ENCODE measurements around the gene LRCOL1.

The LRCOL1 gene

DNA sequence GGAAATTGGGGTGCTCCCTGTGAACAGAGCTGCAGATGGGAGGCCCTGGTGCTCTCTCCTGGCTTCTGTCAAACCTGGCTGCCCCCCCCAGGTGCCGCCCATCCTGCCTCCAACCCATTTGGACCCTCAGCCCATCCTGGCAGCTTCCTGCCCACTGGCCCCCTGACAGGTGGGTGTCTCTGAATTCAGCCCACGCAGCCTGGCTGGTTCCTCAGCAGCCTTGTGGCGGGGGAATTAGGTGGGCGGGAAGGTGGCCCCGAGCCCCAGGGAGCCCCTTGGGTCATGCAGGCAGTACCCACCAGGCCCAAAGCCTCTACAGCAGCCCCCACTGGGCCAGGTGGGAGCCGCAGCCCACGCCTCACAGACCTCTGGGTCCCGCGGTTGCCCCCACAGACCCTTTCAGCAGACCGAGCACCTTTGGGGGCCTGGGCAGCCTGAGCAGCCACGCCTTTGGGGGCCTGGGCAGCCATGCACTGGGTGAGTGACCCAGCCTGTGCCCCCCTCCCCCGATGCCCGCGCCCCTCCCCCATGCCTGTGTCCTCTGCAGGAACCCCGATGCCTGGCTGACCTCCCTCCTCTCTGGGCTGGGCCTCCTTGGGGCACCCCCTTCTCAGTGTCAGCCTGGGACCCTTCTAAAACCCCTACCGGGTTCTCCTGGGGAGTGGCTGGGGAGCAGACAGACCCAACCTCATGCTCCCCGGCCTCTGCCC, 28.9 kb downstream of the LRCOL1 start:
- no peak for DNase-seq

DNA sequence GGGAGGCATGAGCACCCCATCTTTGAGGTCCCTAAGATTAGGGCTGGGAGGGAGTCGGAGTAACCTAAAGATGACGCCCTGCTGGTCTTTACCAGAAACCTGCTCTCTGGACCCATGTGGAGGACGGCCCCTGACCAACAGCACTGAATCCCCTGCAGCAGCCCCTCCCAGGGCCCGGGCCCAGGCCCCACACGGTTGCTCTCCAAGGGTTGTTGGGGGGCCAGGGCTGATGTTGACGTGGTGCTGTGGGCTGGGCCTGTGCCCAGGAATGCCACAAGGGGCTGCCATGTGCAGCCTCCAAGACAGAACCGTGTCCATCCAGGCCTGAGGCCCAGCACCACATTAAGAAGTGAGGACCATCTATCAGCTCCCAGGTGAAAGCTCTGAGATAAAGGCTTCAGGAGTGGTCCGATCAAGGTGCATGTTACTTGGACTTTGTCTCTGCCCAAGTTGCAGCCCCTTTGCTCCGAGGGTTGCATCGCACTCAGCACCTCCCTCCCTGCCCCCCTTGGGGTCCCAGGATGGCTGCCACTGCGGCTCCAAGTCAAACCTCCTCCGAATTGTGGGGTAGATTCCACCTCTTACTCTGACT, 29.6 kb downstream of the LRCOL1 start:
- DNase-seq: no peak

DNA sequence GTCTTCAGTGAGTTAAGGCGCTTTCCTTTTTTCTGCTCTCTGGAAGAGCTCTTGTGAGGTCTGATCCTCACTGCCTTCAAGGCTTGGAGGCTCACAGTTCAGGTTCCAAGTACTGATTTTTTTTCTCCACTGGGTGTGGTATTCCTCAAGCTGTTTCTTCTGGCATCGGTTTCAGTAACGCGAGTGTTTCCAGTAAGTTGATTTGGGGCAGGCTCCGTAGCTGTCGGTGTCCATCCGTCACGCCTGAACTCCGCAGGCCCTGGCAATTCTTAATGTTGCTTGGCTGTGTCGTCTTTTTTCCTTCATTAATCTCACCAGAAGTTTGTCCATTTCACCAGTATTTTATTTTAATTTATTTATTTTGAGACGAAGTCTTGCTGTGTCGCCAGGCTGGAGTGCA, 30.6 kb downstream of the LRCOL1 start:
- DNase-seq: no peak

DNA sequence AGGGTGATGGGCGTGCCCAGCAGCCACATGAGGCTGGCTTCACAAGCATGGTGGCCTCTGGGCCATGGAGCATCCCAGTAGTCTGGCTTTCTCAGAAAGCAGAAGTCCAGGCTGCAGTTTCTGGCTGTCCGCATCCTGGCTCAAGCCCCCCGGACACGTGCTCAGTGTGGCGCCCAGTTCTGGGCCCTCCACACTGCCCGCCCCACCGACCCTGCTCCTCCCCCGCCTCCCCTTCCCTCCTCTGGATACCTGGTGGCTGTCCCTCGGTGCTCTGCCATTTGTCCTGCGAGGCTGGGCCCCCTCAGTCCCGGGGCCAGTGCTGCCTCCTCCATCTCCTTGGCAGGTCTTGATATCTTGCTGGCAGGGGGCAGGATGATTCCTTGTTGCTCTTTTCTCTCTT, 31.6 kb downstream of the LRCOL1 start:
- no peak for DNase-seq

DNA sequence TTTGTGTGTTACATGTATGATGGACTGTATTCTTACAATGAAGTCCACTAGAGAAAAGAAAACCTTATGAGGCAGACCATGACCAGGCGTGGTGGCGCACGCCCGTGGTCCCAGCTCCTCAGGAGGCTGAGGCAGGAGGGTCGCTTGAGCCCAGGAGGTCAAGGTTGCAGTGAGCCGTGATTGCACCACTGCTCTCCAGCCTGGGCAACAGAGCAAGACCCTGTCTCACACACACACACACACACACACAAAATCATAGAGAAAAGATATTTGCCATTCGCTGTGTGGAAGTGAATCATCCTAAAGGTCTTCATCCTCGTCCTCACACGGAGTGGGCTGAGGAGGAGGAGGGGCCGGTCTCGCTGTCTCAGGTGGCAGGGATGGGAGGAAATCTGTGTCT, 32.3 kb downstream of the LRCOL1 start:
- no peak for DNase-seq

DNA sequence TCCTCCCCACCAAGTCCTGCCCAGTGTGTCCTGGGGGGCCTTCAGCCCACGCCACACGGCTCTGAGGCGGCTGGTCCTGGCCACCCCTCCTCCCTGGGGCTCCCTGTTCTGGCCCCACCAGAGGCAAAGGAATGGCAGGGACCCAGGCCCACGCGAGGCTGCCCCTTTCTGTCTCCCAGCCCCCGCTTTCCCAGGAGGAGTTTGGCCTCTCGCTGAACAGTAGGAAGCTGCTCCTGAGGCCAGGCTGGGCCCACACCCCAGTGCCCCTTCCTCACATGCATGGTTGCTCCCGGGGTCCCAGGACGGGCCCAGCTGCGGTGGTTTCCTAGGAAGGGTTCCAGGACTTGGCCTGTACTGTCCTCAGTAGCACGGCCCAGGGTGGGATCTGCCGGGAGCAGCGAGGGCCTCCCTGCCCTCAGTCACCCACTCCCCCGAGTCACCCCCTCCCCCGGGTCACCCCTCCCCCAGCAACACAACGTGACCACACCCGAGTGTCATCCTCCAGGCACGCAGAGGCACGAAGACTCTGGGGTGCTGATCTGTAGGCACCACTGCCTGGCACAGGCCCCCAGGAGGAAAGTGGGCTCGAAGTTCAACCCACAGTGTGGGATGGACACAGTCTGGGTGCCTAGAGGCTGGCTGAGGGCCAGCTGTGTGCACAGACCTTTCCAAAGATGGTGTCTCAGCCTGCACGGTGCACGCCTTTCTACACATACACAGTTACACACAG, 33.0 kb downstream of the LRCOL1 start:
- no peak for DNase-seq

DNA sequence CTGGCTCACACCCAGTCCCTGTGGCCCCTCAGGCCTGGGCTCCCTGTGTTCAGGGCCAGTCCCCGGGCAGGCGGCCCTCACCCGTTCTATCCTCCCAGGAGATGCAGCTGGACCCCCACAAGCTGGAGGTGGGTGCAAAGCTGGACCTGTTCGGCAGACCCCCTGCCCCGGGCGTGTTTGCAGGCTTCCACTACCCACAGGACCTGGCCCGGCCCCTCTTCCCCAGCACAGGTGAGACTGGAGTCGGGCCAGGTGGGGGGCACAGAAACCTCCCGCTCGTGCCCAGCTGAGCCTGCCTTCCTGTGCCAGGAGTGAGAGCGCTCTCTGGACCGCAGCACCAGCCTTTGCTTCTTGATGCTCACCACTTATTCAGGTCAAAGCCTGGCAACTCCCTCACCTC, 33.7 kb downstream of the LRCOL1 start:
- no peak for DNase-seq

DNA sequence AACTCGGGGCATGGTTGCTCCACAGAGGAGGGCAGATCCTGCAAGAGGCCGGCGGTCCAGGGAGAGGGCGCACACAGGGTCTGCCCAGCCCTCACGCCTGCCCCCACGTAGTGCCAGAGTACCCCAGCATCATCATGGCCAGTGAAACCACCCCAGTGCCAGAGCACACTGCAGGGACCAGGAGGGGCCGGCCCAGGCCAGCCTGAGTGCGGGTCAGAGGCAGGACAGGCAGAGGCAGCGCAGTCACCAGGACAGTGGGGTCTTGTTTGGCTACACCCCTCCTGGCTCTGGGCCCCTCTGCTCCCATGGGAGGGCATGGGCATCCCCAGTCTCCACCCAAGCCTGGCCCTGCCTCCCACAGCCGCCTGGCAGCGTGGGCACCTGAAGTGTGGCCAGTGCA, 34.7 kb downstream of the LRCOL1 start:
- DNase-seq: no peak

DNA sequence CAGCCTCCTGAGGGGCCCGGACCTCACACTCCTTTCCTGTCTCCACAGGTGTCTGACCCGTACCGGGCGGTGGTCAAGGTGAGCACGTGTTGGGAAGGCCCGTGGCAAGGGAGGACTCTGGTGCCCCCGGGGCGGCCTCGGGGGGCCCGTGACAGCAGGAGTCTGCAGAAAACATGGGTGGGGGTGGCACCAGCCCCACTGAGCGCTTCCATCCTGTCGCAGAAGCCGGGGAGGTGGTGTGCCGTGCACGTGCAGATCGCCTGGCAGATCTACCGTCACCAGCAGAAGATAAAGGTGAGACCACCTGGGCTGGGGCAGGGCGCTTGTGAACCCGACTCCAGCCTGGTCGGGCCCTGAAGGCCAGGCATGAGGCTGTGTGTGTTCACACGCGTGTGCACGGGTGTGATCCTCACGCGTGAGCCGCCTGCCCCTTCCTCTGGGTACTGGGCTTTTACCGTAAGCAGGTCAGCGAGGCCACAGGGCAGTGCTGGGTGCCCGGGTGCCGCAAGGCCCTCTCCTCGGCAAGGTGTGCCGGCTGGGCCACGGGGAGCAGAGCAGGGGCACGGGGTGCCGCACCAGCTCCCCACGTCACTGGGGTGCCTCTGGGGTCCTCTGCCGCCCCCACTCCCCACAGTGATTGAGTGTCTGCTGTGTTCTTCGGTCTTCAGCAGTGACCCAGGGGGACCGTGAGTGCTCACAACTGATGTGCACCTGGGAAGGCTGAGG, 35.9 kb downstream of the LRCOL1 start:
- DNase-seq: no peak

DNA sequence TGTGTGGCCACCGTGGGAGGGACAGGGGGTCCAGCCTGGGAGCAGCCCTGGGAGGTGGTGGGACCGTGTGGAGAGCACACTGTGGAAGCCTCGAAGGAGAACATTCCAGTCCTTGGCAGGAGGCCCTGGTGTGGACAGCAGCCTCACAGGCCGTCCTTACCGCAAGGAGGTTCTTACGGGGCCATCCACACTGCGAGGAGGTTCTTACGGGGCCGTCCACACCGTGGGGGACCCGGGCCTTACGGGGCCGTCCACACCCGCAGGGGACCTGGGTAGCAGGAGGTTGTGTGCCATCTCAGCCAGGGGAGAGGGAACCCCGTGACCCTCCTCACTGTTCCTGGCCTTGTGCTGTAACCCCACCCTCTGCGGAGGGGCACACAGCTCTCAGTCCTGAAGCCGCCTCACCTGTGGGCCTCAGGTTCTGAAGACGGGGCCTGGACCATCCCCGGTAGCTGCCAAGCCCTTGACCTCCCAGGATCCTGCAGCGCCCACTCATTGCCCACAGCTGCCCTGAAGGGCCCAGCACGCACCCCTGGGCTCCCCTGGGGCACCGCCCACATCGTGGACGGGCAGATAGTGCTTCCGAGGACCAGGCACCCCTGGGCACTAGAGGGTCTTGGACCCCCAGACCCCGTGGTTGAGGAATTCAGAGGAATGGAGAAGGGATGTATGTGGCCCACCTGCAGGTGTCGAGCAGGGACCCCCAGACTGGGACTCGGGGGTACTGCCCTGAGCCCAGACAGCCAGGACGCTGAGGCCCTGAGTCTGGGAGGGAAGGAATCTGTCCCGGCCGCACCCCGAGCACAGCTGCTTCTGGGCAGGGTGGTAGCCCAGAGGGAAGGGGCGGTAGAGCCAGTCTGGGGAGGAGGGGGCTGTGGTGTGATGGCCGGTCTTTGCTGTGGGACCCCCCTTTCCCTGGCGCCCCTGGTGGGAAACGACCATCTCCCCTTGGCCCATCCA, 37.3 kb downstream of the LRCOL1 start:
- no peak for DNase-seq

DNA sequence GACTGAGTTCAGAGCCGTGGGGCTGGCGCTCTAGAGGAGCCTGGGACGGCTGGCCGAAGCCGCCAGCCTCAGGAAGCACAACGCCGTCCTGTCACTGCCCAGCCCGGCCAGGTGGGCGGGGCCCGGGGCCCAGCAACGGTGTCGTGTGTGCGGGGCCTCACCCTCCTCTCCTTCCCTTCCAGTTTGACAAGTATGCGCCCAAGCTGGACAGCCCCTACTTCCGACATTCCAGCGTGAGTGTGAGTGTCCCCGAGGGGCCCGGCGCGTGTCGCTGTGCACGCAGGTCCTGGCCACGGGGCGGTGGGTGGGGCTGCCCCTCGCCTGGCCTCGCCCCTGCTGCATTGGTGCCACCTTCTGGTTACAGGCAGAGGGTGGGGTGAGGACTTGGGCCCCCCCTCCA, 38.3 kb downstream of the LRCOL1 start:
- DNase-seq: no peak

DNA sequence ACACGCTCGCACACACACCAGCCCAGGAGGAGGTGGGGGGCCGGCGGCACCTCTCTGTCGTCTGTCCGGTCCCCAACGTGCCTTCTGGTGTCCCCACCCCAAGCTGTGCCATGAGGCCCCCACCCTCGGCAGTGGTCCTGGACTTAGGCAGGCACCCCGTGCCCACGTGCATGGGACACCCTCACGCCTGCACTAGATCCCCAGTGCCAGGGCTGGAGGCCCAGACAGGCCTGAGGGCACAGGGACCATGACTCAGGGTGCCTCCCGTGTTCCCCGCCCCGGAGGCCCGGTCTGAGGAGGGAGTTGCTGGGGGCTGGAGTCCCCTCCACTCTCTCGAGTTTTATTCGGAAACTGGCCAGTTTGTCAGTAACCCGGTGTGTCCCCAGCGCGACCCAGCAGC, 38.8 kb downstream of the LRCOL1 start:
- DNase-seq: no peak

DNA sequence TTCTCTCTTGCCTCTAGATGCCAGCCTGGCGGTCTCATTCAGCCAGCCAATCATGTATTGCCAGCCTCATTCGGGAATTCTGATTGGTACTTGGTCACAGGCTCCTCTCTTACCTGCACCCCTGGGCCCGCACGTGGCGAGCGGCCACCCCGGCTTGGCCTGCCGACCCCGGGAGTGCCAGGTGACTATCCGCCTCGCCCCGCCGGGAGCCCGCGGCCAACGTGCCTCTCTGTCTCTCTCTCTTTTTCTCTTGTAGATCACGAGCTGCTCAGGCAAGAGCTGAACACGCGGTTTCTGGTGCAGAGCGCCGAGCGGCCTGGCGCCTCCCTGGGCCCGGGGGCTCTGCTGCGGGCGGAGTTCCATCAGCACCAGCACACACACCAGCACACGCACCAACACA, 39.3 kb downstream of the LRCOL1 start:
- DNase-seq: no peak

DNA sequence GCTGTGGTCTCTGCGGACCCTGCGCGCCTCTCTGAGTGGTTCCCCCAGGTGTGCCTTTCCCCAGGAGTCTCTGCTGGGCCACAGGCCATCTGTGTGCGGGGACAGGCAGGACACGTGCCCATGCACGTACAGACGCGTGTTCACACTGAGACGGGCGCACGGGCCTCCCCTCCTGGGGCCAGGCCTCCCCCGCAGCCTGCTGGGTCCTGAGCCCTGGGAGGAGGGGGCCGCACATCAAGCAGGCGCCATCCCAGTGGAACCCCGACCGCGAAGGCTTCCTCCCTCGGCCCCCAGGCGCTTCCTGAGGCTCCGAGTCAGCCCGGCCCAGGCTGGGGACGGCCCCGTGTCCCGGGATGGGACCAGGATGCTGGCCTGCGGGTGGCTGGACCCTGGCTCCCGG, 39.7 kb downstream of the LRCOL1 start:
- DNase-seq: no peak

DNA sequence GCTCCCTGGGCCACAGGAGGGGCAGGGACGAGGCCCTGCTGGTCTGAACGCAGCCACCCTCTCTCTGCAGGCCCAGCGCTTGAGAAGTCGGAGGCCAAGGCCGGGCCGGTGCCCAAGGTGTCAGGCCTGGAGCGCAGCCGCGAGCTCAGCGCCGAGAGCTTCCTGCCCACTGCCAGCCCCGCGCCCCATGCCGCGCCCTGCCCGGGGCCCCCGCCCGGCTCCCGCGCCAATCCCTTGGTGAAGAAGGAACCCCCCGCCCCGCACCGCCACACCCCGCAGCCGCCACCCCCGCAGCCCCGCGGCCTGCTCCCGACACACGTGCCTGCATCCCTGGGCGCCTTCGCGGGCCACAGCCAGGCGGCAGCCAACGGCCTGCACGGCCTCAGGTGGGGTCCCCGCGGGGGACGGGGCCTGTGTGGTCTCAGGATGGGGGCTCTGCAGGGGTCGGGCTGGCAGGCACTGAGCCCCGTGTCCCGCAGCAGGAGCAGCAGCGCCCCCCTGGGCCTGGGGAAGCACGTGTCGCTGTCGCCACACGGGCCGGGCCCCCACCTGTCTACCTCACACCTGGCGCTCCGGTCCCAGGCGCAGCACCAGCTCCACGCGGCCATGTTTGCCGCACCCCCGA, 40.4 kb downstream of the LRCOL1 start:
- no peak for DNase-seq

DNA sequence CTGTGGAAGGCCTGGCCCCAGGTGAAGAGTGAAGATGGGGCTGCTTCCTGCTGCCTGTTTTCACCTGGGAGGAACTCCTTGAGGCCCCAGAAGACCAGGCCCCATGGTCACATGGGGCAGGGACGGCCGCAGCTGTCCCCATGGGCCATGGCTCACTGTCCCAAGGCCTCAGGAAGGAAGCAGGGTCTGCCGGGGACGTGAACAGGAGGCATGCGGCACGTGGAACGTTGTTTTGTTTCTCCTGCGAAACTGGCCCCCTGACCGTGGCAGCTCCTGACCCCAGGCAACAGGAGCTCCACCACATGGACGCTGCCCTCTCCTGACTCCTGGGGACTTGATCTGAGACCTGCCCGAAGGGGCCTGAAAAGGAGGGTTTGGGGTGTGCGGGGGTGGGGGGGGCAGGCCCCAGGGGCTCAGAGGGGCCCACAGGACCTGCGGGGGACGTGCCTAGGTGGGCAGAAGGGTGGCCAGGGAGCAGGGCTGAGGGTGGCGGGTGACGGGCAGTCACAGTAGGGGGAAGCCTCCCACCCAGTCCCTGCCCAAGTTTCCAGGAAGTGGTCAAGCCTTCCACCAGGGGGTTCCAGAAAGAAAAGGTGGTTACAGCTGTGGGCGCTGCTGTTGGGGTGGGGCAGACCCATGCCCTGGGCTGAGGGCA, 41.4 kb downstream of the LRCOL1 start:
- no peak for DNase-seq

DNA sequence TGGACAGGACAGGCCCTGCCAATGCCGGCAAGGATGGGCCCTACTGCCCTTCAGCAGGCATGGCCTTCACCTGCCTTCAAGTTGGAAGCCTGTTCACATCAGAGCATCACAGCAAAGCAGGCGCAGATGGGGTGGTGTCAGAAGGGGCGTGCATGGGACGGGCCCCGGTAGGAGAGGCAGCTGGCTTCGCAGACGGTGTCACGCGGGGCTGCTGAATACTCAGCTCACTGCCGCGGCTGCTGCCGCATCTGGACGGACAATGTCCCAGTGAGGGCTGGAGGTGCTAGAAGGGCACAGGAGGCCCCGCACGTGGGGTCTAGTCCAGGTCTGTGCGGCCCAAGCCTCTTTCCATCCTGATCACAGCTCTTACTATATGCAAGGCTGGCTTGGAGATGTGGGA, 42.1 kb downstream of the LRCOL1 start:
- no peak for DNase-seq

DNA sequence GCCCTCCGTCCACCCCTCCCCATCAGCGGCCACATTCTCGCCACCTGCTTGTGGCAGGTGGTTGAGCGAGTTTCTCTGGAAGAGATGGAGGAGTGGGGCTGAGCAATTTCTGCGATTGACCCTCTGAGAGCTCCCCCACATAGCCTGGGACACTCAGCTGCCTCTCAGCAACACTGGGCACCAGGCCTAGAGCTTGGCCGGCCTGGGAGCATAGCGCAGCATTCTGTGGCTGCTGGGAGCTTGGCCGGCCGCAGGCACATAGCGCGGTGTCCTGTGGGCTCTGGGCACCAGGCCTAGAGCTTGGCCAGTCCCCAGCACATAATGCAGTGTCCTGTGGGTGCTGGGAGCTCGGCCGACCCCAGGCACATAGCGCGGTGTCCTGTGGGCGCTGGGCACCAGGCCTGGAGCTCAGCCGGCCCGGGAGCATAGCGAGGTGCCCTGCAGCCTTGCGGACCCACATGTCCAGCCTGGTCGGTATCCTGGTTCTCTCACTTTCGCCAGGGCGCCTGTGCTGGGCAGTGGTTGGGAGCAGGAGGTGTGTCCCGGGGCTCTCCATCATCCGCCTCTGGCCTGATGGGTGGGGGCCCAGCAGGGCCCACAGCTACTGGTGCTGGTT, 43.8 kb downstream of the LRCOL1 start:
- DNase-seq: no peak

DNA sequence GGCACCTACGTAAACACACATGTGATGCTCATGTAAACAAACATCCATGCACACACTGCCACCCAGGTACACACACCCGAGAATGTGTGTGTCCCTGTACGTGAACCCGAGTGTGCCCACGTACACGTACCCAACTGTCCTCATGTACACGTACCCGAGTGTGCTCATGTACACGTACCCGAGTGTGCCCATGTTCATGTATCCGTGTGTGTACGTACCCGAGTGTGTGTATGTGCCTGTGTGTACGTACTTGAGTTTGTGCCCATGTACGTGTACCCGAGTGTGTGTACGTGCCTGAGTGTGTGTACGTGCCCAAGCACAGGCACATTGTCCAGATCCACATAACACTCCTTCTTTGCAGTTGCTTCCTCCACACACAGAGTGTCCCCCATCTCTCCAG, 45.0 kb downstream of the LRCOL1 start:
- DNase-seq: no peak

DNA sequence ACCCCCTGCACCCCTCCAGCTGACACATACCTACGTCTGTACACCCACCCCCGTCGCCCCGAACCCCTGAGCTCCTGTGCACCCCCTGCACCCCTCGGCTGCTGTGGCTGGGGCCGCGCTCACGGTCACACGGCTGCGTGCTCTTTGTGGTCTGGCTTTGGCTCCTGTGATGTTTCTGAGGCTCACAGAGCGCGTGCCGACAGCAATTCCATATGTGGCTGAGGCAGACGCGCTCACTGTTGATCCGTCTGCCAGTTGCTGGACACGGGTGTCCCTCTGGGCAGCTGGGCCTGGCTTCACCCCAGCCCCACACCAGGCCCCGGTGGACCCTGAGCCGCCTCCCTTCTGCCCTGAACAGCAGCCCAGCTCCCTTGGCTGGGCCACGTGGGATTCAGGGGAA, 46.5 kb downstream of the LRCOL1 start:
- no peak for DNase-seq

DNA sequence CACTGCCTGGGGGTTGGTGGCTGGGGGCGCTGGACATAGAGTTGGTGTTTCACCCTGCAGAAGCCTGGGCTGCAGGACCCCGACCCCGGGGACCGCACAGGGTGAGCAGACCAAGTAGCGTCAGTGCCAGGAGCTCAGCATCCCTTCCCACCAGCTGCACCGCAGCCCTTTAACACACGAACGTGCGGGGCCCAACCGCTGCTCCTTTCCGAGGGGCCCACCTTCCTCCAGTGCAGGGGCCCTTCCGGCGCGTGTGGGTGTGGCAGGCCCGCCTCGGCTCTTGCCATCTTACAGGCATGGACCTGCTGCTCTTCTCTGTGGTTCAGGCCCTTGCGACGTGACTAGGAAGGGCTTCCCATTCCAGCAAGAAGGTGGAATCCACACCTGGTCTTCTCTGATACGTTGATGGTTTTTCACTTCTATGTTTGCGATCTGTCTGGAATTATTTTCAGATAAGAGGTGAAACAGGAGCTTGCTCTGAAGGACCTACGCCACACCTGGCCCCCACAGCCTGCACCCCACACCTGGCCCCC, 47.8 kb downstream of the LRCOL1 start:
- no peak for DNase-seq
